NCI-H2029 (cell line): ENCODE results near the gene HOXB13.

Source experiments
- DNase-seq: peaks from one replicate; lab custom pipeline; 2025; lab: John Stamatoyannopoulos, UW

Gene HOXB13

DNA sequence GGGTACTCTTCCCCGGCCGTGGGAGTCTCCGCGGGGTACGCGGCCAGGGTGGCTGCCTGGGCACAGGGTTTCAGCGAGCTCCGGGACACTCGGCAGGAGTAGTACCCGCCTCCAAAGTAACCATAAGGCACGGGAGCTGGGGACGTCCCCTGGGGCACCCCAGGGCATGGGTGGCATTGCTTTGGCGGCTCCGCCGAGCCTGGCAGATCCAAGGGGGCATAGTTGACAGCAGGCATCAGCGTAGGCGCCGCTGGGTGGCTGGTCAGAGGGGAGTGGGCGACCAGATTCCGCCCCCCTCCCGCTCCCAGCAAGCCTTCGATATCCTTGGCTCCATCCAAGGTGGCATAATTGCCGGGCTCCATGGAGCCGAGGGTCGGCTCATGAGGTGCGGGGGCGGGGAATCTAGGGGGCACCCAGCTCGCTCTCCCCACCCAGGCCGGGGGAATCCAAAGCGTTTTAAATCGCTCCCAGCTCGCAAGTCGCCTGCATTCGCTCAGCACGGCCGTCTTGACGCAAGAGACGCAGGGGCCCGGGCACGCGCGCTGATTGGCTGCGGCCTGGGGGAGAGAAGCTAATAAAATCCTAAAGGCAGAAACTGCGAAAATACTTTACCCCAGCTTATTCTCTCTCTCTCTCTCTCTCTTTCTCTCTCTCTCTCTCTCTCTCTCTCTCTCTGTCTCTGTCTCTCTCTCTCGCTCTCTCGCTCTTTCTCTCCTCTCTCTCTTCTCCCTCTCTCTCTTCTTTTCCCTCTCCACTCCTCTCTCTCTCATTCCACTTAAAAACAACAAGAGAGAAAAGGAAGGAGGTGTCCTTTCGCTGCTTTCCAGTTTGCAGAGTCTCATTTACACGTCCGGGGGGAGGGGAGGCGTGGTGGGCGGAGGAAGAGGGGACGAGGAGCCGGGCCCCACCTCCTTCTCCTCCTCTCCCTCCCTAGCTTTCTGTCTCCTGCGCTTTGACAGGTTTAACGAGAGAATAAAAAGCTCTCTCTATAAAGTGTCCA lies at the start of gene HOXB13:
HOXB13 (minus strand) TSS at position 519 of the 1,000 bp plus-strand sequence; CDS start at position 362, 157 bp downstream.
- DNase-seq, result peak; percentile 68

DNA sequence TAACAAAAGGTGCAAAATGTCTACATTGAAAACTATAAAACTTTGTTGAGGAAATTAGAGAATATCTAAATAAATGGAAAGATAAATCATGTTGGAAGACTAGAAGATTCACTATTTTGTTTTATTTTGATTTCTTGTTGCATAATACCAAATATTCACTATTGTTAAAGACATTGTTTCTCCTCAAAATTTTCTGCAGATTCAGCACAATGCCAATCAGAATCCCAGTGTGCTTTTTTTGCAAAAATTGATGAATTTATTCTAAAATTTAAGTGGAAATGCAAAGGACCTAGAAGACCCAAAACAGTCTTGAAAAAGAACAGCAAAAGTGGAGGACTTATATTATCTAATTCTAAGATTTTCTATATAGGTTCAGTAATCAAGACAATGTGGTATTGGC lies 48.1 kb upstream of the HOXB13 start:
- DNase-seq, result no peak

GRCh38 chr17:48773245-48773644 lies 44.7 kb upstream of the HOXB13 start:
- DNase-seq, result no peak

- no peak for DNase-seq
Measured at GRCh38 chr17:48770954-48771353, 42.4 kb upstream of the HOXB13 start.

DNA sequence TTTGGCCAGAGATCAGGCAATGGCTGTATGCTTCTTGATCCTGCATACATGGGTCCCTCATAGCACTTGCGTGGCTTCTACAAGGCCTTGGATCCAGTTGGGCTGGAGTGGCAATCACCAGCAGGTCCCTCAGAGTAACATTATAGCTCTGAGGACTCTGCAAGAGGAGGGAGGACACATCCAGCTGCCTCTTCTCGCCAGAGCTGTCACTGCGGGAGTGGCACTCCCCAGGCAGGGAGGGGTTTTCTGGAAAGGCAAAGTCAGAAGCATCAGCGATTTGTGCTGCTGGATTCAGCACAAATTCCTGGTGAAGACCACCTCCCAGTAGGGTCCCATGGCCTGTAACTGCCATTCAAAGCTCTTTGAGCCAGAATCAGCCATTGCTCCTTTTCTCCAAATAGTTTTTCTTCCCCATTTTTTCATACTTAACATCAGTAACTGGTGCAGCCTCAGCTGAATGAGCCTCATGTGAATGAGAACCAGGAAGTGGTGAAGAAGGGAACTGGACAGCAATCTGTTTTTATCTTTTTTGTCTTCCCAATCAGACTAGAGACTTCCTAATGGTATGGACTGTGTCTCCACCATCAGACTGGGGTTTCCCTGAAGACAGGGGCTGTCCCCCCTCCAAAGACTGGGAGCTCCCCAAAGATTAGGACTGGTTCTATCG lies 40.6 kb upstream of the HOXB13 start:
- no peak for DNase-seq

- DNase-seq, result no peak
Measured at GRCh38 chr17:48767263-48767774, 38.8 kb upstream of the HOXB13 start.

GRCh38 chr17:48761114-48761513 lies 32.6 kb upstream of the HOXB13 start:
- no peak for DNase-seq

- DNase-seq, result peak; percentile 24
Measured at GRCh38 chr17:48760411-48760810, 31.9 kb upstream of the HOXB13 start.

- no peak for DNase-seq
Measured at GRCh38 chr17:48759288-48759687, 30.7 kb upstream of the HOXB13 start.

- DNase-seq, result no peak
Measured at GRCh38 chr17:48757524-48757961, 29.0 kb upstream of the HOXB13 start.

DNA sequence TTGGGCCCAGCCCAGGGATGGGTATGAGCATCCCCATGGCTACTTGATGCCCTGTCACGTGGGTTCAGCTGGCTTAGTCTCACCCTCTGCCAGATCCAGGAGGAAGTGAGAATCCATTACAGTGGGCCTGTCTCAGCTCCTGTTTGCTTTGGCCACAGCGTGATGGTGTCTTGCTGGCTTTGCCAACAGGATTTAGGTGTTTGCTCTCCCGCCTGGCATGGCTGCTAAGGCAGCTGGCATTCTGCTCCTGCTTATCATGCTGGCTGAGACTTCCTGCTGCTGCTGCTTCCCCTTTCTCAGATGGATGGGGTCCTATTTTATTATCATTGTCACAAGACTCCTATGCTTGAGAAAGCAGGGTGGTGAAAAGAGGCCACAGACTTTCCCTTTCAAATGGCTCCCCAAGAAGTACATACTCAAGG lies 28.3 kb upstream of the HOXB13 start:
- peak; percentile 96 for DNase-seq

- DNase-seq, result no peak
Measured at GRCh38 chr17:48755356-48755755, 26.8 kb upstream of the HOXB13 start.

DNA sequence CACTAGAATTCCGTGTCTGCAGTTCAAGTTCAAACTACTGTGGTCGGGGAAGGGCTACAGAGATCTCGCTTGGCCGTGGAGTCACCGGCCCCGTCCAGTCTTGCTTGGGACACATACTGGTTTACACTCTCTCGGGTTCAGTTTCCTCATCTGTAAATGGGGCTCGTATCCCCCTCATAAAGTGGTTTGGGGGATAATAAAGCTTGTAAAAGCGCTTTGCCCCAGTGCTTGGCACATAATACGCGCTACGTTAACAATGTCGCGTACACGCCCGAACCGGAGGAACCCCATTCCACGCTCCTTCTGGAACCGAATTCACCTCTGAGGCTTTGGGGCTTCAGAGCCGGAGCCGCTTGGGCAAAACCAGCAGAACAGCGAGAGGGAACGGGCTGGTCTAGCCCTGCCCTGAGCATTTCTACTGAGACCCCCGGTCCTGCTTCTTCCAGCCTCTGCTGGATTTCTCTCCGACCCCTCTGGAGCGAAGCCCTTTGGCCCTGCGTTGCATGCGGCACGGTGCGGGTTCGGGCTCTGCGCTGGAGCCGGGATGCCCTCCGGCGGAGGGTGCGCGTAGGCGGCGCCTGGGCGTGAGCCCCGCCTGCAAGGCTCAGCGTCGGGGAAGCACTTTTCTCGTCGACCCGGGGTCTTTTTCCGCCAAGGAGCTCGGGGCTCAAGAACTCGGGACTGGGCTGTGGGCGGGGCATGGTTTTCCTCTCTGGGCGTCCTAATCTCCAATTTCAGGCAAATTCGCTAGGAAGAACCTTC lies 26.1 kb upstream of the HOXB13 start:
- DNase-seq, result no peak

GRCh38 chr17:48753794-48754499 lies 25.4 kb upstream of the HOXB13 start:
- no peak for DNase-seq

DNA sequence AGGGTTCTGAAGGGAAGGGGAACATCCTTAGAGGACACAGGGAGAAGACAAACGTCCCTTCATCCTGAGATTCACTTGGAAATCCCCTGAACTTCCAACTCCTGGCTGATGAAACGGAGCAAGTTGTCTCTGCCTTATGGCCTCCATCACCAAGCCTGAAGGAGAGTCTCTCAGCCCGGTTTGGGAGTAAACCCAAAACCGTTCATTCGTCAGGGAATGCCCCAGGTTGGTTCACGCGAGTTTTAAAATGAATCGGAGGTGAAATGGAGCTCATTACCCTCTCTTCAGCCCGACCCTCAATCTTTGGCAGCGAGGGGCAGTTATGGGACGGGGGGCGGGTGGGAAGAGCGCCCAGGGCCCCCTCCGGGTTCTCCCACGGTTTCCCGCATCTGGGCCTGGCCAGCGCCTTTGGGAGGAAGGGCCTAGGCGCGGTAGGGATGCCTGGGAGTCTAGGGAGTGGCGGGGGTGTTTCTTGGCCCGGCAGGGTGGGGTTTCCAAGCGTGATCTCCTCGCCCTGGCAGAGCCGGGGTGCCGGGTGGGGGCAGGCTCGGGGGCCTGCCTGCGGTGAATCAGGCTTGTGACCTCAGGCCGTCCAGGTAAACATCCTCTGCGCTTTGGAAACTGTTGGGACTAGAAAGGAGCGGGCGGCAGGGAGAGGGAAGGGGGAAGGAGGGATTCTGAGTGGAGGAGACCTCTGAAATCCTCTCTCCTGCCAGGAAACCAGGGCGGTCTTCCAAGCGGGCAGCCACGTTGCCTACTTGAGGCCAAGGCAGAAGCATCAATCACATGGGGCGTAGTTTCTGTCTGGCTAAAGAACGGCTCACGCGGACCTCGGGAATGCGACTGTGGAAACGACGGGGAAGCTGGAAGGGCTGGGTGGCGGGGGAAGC lies 24.1 kb upstream of the HOXB13 start:
- DNase-seq, result no peak

- no peak for DNase-seq
Measured at GRCh38 chr17:48751733-48752398, 23.3 kb upstream of the HOXB13 start.

DNA sequence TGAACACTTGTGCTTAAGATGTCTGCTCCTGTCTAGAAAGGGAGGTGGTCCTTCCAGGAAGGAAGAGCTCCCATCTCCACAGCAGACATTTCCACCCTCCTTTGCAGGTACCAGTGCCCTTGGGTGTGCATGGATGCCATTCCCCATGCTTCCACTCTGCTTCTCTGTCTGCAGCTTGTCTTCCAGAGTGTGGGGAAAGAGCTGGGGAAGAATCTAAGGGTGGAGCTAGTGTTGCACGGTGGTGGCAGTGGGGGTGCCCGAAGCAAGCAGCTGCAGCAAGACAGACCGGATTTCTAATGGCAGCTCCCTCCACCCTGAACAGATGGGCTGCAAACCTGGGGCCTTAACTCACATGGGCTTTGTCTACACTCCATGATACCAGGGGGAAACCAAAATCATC lies 22.6 kb upstream of the HOXB13 start:
- no peak for DNase-seq

DNA sequence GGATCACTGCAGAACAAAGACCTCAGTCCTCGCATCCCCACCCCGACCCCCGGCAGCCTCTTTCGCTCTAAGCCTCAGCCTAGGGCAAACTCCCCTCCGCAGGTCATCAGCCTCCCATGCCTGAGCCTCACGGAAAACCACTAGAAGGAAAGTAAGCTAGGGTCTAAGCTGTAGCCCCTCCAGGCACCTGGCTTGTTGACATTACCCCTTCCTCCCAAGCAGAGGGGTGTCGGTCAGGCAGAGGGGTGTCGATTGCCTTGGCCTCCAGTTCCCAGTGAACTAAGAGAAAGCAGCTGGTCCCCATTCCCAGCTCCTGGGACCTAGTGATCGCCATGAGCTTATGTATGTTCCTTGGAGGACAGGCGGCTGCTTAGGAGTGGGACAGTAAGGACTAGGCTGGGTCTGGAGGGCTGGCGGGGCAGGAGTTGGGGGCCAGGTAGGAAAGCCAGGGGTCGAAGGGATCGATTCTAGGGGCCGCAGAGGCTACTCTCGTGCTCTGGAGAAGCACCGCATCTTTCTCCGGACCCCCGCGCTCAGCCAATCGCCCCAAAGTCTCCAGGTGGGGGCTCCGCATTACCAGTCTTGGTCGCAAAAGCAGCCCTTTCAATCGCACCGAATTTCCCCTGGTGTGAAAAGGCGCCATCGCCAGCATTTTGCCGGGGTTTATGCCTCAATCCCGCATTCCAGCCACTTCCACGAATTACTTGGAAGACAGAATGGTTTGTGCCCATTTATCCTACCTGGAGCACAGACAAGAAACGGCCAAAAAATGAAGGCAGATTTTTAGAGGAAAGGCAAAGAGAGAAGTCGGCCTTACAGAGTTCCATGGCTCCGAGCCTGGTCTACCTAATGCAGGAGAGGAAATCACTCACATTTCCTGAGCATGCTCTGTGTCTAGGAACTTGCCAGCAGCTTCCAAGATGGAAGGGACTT lies 21.3 kb upstream of the HOXB13 start:
- DNase-seq, result no peak
